Measurements from ENCODE around the gene FXYD6. TPM values are rescaled to one million over a fixed set of nuclear protein-coding genes. Genes with fewer than 3 reads are reported as not detected.

Gene FXYD6
- total RNA-seq, 1 experiment from 2014 or later, result 0.54 TPM

GRCh38 chr11:117925198-117925925 is 48.9 kb upstream of the FXYD6 start:
- Histone ChIP-seq H3K4me1 (ENCODE audit: control insufficient read depth, insufficient read depth, low read length) (no peaks in the 10 kb centered on the region), H3K36me3 (ENCODE audit: control insufficient read depth, insufficient read depth, low read length) (no peaks in the 10 kb centered on the region), H3K27ac (ENCODE audit: low read length) (no peak overlapping the region), H3K27me3 (ENCODE audit: control insufficient read depth, insufficient read depth, low read length) (peaks cover 21% of the 10 kb centered on the region), H3K9me3 (ENCODE audit: control insufficient read depth, insufficient read depth, low read depth, low read length) (no peaks in the 10 kb centered on the region), H3K4me3 (ENCODE audit: low read depth in 2 of 2, low read length in 2 of 2) (no peak overlapping the region)
- TF ChIP-seq REST (IDR thresholded peaks at IDR 0.05; ENCODE audit: insufficient read depth in 1 of 2, low read depth in 2 of 2, low read length in 1 of 2) (no peak), CTCF (IDR thresholded peaks at IDR 0.05) (no peak), POLR2AphosphoS5 (IDR thresholded peaks at IDR 0.05; ENCODE audit: low read depth, low read length) (no peak)
- DNase-seq (ENCODE audit: low read depth, low spot score) (no peak), ATAC-seq (no peak)
- BruUV-seq (replicated peaks), result no TSS peak
- ChIA-PET POLR2A (no interaction called here), CTCF (interaction anchor here (0.6 to 1.2 kb wide), 2 partner anchors 21 to 24 kb away, joined by 3 read pairs; no protein-coding TSS in a partner anchor)
- intact Hi-C loops (cut with micrococcal nuclease; ENCODE audit: unreplicated experiment) (no loop called here), in situ Hi-C loops (cut with HindIII; ENCODE audit: low pct_unique_long_range_greater_than_20kb, low sequenced_read_pairs) (no loop called here)

- Histone ChIP-seq H3K27me3 (ENCODE audit: control insufficient read depth, insufficient read depth, low read length) (peaks cover 18% of the 10 kb centered on the region), H3K4me1 (ENCODE audit: control insufficient read depth, insufficient read depth, low read length) (no peaks in the 10 kb centered on the region), H3K4me3 (ENCODE audit: low read depth in 2 of 2, low read length in 2 of 2) (no peak overlapping the region), H3K9me3 (ENCODE audit: control insufficient read depth, insufficient read depth, low read depth, low read length) (no peaks in the 10 kb centered on the region), H3K36me3 (ENCODE audit: control insufficient read depth, insufficient read depth, low read length) (no peaks in the 10 kb centered on the region), H3K27ac (ENCODE audit: low read length) (no peak overlapping the region)
- ATAC-seq (no peak), DNase-seq (ENCODE audit: low read depth, low spot score) (no peak)
- ChIA-PET POLR2A (no interaction called here), CTCF (interaction anchor here (0.6 to 1.7 kb wide), 3 partner anchors 22 to 25 kb away, joined by 3 to 6 read pairs (median 3); no protein-coding TSS in a partner anchor)
- intact Hi-C loops (cut with micrococcal nuclease; ENCODE audit: unreplicated experiment) (no loop called here), in situ Hi-C loops (cut with HindIII; ENCODE audit: low pct_unique_long_range_greater_than_20kb, low sequenced_read_pairs) (no loop called here)
- no peak for TF ChIP-seq SIN3A (IDR thresholded peaks at IDR 0.05; ENCODE audit: borderline replicate concordance, insufficient read depth, low read depth, low read length)
- no peak for TF ChIP-seq CTCF (IDR thresholded peaks at IDR 0.05)
- TF ChIP-seq REST (IDR thresholded peaks at IDR 0.05; ENCODE audit: insufficient read depth in 1 of 2, low read depth in 2 of 2, low read length in 1 of 2), result no peak
- no peak for TF ChIP-seq POLR2AphosphoS5 (IDR thresholded peaks at IDR 0.05; ENCODE audit: low read depth, low read length)
- TF ChIP-seq TCF7L2 (IDR thresholded peaks at IDR 0.05; ENCODE audit: low read depth, low read length), result no peak
- BruUV-seq (replicated peaks), result no TSS peak
Measured at GRCh38 chr11:117924631-117925170, 48.2 kb upstream of the FXYD6 start.

Measured in Panc1 (cell line).